HG03097 (cell line): ENCODE results near the gene FARS2.

ENCODE experiments used
- ATAC-seq: cut with Tn5 transposase; IDR thresholded peaks from one replicate; pipeline ENCODE4 v1.9.1; 2021; ENCODE audit not compliant: unreplicated experiment, low FRiP score

Gene FARS2

DNA sequence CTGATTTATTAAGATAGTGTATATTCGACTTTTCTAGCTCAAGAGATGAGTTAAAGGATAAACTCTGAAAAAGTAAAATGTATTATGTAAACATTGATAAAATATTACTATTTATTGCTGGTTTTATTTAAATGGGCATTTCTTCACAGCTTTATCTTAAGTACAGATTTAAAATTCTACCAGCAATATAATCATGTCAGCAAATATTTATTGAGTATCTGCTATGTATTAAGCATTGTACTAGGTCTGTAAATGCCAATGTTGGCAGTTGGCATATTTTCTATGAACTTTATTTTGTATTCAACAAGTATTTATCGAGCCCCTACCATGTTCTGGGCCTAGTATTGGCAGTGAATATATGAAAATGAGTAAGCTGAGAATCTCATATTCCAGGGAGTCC lies 231.0 kb downstream of the FARS2 start:
- ATAC-seq, result no peak

DNA sequence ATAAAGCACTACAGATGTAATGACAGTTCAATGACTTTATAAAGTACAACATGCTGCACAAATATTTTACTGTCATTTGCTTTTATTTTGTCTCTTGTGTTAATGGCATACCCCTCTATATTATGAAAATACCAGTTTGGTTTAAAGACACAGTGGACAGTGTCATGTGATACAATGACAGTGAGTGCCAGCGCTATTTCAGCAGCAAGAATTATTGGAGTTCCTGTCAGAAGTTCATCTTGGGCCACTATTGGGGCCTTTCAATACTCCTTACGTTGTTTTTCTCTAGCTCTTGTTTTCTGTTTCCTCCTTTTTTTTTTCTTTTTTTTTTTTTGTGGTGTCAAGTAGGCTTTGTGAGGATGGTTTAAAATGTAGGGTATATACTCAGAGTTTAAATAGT lies 232.5 kb downstream of the FARS2 start:
- no peak for ATAC-seq

DNA sequence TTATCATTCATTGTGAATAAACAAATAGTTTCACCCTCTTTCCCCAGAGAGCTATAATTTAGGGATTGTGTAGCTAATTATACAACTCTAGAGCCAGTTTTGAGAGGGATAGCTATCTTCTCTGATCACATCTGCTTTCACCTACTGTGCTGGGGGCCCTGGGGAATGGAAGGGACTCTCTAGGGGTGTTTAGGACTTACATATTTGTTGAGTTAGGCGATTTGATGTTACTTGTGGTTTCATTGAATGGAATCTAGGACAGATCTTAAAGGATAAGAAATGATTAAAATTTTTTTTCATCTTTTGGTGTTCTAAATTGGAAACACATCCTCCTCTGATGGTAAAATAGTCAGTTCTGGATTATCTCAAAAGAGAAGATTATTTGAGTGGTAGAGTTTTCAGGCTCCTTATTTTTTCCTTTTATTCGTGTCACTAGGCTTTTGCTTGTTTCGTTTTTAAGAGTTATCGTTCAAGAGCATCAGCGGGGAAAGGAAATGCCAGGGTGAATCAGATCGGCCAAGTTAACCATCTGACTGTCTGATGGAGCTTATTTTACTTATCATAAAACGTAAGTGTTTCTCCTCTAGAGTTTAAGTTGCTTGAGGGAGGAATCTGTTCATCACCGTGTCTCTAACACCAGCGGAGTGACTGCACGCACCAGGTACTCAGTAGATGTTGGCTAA lies 236.7 kb downstream of the FARS2 start:
- no peak for ATAC-seq

DNA sequence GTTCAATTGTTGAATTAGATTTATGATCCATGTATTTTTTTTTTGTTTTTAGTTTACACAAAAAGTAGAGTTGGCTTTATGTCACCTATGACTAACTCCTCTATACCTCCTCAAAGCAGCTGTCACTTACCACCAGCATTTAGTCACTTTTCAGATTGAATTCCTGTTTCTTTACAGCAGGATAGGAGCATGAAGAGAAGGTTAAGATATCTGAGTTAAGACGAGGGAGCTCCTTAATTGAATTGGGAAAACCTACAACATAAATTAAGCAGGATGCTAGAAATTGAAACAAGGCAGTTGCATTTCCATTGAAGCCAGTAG lies 237.2 kb downstream of the FARS2 start:
- no peak for ATAC-seq

DNA sequence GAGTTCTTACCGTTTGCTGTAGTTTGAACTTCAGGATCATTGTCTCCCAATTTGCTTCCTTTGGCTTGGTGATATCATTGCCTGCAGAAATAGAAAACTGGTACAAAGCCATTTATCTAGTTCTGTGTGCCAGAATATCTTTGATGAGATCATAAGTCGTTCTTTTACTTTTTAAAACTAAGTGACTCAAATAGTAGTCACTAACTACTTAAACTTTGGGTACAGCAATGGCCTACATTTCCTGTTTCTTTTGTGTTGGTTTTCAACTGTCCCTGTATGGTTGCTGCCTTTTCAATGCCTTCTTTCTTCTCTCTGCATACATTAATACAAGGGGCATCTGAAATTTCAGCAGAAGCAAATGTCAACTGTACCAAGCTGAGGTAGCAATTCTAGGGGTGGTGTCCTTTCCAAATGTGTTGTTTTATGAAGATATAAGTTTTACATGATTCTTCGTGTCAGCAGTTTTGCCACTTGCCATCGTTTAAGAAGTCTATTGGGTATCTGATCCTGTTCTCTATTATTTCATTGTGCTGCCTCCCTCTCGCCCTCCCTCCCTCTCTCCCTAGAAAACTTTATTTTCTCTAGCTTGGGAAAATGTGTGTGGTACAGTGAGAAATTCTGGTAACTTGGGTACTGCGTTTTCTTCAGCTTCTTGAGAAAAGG lies 238.5 kb downstream of the FARS2 start:
- ATAC-seq, result no peak

DNA sequence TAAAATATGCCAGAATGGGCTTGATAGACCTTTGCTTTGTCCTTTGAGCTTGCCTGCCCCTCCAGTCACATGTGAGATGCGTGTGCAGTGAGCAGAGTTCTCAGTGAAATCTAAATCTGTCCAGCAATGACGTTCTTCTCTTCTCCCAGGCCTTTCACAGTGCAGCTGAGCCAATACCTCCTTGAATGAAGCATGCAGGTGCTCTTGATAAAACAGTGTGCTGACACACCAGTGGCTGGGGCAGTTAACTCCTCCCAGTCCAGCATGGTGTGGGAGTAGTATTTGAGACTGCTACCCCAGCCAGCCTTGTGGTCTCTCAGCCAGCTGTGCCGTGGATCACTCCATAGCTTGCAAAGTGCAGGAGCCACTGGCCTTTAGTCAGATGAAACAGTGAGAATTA lies 240.5 kb downstream of the FARS2 start:
- ATAC-seq, result no peak

DNA sequence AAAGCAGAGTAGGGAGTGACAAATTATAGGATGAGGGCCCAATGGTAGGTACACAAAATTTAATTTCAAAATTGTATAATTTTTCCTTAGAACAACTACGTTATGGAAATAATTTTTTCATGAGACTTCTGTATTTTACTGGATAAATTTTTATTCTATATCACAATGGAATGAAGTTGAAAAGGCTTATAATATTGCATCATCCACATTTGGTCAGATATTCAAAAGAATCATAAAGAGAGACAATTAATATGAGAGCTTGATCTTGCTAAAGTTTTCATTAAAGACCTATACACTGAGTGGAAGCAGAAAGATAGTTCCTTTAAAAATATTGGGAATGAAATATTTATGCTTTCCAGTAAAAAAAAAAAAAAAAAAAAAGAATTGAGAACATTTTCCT lies 242.8 kb downstream of the FARS2 start:
- ATAC-seq, result no peak

DNA sequence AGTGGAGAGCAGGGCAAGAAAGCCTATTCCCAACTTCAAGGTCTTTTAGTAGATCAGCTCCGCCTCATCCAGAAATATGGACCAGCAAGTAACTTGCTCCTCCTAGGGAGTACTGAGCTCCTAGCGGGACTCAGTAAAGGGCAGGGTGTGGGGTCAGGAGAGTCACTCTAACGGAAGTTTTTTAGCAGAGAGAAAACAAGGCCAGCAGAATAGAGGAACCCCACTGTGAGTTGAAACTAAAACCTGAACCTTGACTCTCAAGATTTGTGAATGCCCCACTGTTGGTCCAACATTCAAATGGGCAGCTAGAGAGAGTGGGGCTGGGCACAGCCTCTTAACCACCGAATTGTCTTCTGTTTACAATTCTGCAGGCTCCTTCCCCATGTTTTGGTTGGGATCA lies 244.8 kb downstream of the FARS2 start:
- ATAC-seq, result peak; percentile 30

DNA sequence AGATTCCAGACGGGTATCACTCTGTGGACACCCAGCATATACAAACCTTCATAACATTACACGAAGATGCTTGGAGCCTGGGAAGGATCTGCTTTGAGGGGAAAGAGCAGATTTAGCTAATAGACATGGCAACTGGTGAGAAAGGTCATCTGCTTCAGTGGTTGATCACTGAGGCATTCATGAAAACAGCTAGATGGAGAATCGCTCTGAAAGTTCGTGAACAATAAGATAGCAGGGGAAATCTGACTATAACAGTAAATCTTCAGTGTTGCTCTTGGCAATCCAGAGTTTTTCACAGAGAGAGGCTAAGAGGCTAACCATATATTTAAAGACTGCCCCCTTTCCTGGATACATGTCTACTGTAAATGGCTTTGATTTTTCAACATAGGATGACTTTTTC lies 245.3 kb downstream of the FARS2 start:
- peak; percentile 21 for ATAC-seq

DNA sequence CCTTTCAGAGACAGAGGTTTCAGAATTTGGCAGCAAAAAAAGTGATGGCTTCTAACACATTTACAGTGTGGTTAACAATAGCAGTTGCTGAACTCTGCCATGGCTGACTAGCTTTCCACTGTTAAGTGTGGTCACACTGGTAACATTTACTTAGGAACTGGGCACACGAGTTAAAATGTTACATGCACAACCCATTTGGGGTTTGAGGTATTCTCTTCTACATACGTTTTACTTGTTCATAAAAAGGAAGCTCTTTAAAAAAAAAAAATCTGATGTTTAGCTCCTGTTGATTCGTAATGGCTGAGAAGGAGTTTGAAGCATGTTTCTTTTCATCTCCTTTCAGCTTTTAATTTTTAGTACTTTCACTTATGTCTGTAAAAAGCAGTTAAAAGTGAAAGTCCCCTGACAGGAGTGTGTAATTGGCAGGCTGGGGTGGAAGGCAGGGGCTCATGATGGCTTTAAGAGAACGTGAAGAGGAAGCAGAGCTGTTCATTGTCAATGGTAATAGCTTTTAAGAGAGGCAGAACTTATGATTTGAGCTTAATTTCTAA lies 245.9 kb downstream of the FARS2 start:
- ATAC-seq, result peak; percentile 78

DNA sequence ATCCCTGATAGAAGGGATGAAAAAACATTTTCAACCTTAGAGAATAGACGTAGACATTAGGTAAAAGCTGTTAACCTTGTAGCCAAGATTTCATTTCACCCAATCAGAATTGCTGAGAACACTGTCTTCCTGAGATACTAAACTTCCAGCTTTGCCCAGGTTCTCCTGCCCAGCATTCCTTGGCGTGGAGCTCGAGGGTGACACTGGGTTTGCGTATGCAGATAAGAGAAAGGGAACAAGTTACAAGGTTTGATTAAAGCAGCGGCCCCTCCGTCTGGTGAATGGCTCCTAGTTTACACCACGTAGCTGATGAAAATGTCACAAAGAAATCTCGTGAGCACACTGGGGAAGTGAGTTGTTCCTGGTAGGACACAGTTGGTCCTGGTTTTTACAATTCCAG lies 247.8 kb downstream of the FARS2 start:
- ATAC-seq, result no peak

DNA sequence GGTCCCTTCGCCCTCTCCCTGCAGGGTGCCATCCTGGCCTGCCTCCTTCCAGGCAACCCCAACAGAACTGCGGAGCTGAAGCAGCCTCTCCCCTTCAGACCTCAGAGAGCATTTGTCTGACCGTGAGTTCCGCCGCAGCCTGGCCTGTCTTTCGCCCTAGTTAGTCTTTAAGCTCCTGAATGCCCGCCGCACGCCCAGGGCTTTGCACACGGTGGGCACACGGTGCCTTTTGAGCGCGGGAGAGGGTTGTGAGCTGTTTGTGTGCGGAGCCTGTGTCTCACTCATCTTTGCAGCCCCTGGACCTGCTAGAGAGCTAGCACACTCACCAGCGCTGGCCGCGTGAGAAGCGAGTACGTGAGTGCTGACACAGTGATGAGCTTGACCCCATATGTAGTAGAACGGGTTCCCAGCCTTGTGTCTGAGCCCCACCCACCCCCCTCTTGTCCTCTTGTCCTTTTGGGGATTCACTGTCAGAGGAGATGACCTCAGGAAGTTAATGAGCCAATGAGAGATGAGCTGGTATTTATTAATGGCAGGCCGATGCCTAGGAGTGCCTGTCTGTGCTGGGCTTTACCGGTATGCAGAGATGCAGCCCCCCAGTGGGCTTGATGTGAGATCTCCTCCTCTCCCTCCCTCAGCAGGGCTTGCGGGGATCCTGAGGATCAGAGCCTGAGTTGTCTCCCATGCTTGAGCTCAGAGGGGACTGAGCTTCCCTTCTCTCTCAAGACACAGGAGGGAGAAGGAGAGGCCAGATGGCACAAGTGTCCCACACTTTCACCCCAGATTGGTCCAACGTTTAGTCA lies 249.2 kb downstream of the FARS2 start:
- no peak for ATAC-seq

DNA sequence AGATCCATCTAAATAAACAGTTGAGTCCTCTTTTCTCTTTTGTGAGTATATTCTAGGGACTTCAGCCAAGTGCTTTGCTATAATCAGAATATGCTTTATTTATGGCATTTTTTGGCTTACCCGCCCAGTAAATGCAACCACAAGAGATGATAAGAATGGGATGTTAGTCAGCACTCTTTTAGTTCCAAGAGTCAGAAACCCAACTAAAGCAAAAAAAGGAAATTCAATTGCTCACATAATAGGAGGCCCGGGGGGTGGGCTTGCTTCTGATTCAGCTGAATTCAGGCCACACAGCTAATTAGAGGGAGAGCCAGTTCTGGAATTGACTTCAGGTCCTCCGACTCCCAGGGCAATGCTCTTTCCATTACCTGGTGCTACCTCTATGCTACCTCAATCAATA lies 250.6 kb downstream of the FARS2 start:
- no peak for ATAC-seq

DNA sequence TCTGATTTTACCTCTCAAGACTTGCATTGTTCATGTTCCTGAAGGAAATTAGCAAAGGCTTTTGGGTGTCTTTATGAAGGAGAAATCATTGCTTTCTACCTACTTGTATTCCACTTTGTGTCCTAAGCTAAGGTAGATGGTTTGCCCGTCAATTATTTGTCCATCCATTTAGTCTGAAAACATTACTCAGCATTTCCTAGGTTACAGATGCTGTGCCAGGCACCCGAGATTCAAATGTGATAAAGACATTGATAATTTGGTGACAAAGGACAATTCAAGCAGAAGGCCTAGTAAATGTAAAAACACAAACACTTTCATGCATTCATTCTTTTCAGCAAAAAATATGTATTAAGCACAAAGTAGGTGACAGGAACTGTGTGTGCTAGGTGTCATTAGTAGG lies 251.1 kb downstream of the FARS2 start:
- ATAC-seq, result no peak

DNA sequence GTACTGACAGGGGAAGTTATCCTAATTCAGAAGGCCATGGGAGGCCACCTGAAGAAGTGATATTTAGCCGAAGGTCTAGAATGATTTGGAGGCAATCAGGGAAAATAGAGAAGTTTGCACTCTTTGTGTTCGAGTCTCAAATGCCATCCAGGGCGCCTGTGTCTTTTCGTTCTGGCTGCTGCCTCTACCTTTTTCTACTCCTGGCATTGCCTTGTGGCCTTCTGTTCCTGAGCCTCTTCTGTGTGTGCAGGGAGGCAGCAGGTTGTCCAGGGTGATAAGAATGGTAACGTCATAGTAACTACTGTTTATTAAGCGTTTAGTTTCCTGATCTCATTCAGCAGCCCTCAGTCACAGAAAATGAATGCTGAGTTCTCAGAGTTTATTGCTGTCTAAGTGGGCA lies 252.1 kb downstream of the FARS2 start:
- no peak for ATAC-seq

DNA sequence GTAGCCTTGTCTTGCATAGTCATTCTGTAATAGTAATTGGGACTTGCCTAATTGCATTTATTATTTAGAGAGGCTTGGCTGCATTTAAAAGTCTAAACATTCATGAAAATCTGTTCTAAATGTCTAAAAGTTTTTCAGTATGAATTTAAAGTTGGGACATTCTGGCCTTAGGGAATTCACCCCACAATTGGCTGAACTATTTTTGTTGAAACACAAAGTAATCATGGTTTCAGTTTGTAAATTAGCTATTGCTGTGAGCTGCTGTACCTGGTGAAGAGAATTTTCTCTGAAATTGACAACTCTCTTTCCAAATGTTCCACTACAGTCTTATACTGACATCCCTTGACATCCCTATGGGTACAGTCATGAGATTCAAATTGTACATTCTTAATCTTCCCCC lies 253.0 kb downstream of the FARS2 start:
- no peak for ATAC-seq

DNA sequence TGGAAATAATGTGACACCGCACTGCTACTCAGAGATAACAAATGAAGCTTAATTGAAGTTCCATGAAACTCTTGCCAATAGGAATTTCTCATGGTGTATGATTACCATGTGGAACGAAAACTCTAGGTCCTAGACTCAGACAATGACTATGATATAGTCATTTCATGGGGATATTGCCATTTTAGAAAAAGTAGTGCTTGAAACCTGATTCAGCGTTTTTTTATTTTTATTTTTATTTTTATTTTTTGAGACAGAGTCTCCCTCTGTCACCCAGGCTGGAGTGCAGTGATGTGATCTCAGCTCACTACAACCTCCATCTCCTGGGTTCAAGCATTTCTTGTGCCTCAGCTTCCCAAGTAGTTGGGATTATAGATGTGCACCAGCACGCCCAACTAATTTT lies 253.9 kb downstream of the FARS2 start:
- ATAC-seq, result no peak

DNA sequence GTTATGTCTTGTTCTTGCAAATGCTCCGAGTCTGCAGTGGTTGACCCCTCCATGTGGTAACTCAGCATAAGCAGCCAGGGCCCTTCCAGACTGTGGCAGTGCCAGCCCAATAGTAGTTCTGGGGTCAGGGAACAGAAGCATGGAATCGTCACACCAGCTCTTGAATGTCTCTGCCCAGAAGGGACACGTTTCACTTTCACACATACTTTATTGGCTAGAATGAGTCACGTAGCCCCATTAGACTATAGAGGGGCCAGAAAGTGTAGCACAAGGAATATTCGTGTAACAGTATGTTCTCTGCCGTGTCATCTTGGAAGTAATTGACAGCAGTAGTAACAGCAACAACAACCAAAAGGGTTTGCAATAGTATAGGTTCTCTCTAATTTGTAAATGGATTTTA lies 254.7 kb downstream of the FARS2 start:
- ATAC-seq, result no peak

DNA sequence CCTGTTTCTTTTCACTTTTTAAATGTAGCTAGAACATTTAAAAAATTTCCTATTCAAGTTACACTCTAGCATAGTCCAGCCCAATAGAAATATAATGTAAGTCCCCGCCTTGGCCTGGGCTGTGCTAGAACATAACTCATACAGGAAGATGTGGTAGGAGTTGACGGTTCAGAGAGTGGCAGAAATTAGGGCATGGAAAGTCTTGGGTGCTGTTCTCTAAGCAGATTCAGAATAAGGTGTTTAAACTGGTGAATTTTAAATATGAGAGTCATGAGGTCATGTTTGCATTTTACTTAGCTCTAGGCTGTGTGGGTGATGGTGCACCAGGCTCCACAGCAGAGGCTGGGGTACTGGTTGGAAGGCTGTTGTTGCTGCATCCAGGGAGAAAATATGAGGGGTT lies 256.5 kb downstream of the FARS2 start:
- ATAC-seq, result no peak

DNA sequence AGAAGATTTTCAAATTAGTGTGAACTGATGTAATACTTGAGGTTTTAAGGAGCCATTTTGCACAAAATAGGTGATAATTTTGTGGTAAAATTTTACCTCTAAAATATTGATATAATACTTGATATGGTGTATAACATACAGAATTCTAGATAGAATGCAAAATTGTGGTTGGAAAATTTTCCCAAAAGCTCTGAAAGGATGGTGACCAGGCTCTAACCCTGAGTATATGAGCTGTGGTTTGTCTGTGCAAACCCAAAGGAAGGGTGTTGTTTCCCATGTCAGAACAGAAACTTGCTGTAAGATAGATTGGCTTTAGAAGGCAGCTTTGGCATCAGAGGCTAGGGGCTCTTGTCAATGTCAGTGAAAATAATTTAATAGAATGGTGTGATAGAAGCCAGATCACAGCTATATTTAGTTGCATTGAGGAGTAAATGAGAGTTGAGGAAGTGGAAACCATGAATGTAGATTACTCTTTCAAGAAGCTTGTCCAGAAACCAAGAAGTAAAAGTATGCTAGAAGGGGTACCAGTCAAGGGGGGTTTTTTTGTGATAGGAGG lies 257.7 kb downstream of the FARS2 start:
- no peak for ATAC-seq

DNA sequence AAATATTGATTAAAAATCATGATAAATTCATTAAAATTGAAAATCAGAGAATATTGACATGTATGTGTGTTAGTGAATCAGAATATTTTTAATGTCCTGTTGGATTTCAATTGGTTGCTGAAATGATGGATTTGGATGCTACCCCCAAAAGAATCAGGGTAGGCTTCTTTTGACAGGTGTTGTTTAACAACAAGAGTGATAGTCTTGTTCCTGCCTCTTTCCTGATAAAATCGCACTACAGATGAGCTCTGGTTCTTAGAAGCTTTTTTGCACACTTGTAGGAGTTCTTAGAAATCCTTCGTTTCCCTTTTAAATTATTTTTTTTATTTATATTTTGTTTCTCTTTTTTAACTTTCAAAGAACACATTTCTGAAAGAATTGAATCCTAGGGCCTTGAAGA lies 259.5 kb downstream of the FARS2 start:
- ATAC-seq, result no peak
